ENCODE results near the gene SREBF1. TPM values are rescaled to one million over a fixed set of nuclear protein-coding genes. Genes with fewer than 3 reads are reported as not detected.

SREBF1 gene
- total and polyA plus RNA-seq, 2 of the 8 experiments (the other 6 are each of a cell fraction or from before 2014, with no cell fraction given), result 28.6 to 70.8 TPM

DNA sequence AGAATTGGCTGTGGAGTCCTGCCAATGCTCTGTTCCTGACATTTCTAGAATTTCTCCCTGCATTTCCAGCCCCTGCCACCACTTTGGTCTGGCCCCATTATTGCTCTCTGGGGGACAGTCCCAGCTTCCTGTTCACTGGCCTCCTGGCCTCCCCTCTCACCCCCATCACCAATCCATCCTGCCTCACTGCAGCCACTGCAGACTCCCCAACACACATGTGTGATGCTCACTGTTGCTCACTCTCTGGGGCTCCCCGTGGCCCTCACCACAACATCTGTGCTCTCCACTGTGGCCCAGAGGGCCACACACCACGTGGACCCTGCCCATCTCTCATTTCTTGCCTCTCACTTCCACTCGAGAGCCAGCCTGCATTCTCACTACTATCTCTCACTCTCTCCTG is 64.6 kb downstream of the SREBF1 start:
- Histone ChIP-seq H3K36me3 (ENCODE audit: control insufficient read depth in 2 of 4, insufficient read depth in 4 of 4, low read length in 3 of 4) (no peaks in the 10 kb centered on the region), H3K14ac (ENCODE audit: insufficient read length) (no peak overlapping the region), H2BK15ac (ENCODE audit: low read length) (no peak overlapping the region), H3K9ac (replicated peaks in 1 of 4; ENCODE audit: extremely low read depth in 1 of 4, low read depth in 3 of 4, low read length in 3 of 4) (no peak overlapping the region), H3K18ac (ENCODE audit: extremely low read depth, low read length) (no peak overlapping the region), H3K4me1 (replicated peaks in 1 of 4; ENCODE audit: control insufficient read depth in 3 of 4, insufficient read depth in 4 of 4, low read length in 3 of 4) (peaks cover 0 to 5% (median under 1%) of the 10 kb centered on the region in 4 experiments; a peak in 3 of 7 replicates), H2BK12ac (ENCODE audit: low read depth, low read length) (no peak overlapping the region), H4K20me1 (replicated peaks in 1 of 2; ENCODE audit: control insufficient read depth in 1 of 2, insufficient read depth in 2 of 2, low read length in 2 of 2) (peaks cover 0 to 1% of the 10 kb centered on the region in 2 experiments), H4K8ac (ENCODE audit: extremely low read depth, insufficient read depth, low read length) (peak overlapping the region; percentile 1; the same call in 1 of the 2 replicates), H3K4me2 (ENCODE audit: insufficient read depth in 1 of 2, low read depth in 2 of 2, low read length in 2 of 2) (no peak overlapping the region), H2BK120ac (replicated peaks; ENCODE audit: low read depth, low read length) (no peak overlapping the region), H2AK5ac (ENCODE audit: low read depth, low read length) (no peak overlapping the region), H2BK5ac (ENCODE audit: low read depth, low read length) (no peak overlapping the region), H3K4me3 (ENCODE audit: extremely low read depth in 1 of 4, insufficient read depth in 2 of 4, low read depth in 3 of 4, low read length in 4 of 4) (no peak overlapping the region), H3K27me3 (replicated peaks in 1 of 4; ENCODE audit: control insufficient read depth in 3 of 4, extremely low read depth in 1 of 4, insufficient read depth in 3 of 4, low read length in 3 of 4) (peaks cover 0 to 3% (median 1%) of the 10 kb centered on the region in 4 experiments; a peak in 2 of 7 replicates), H2AFZ (ENCODE audit: low read length) (no peak overlapping the region), H3K23me2 (ENCODE audit: low read depth, low read length) (peaks cover 1% of the 10 kb centered on the region; the same call in 1 of the 2 replicates), H3K79me2 (ENCODE audit: control insufficient read depth in 1 of 2, insufficient read depth in 2 of 2, low read length in 2 of 2) (no peaks in the 10 kb centered on the region), H4K5ac (ENCODE audit: insufficient read length, low read depth, low read length) (no peak overlapping the region), H3K56ac (replicated peaks; ENCODE audit: insufficient read length, low read depth, low read length) (no peak overlapping the region), H3K9me3 (ENCODE audit: insufficient read depth in 2 of 2, low read depth in 1 of 2, low read length in 1 of 2) (no peaks in the 10 kb centered on the region), H2BK20ac (ENCODE audit: low read length) (no peak overlapping the region), H4K91ac (replicated peaks; ENCODE audit: insufficient read length, low read length) (no peak overlapping the region), H3K4ac (replicated peaks; ENCODE audit: insufficient read length, low read depth, low read length) (no peak overlapping the region), H3K27ac (ENCODE audit: low read depth, low read length) (no peak overlapping the region), H3K23ac (ENCODE audit: insufficient read length) (no peak overlapping the region), H3K79me1 (ENCODE audit: low read depth, low read length) (no peaks in the 10 kb centered on the region)
- 66% methylated on average over 3 of the region's 3 CpGs; no CpG with 5 or more reads in 1 of the 2 experiments for WGBS, 2 experiments (ENCODE audit: extremely low coverage in 1 of 2, insufficient coverage in 1 of 2, insufficient read length in 1 of 2, insufficient replicate concordance in 2 of 2, low coverage in 1 of 2, low lambda C conversion rate in 2 of 2, missing lambda C conversion rate in 1 of 2)
- POLR2A ChIA-PET (ENCODE audit: partially characterized antibody), result interaction anchor here (1.2 kb wide), 1 partner anchor 14 kb away, joined by 4 read pairs; no protein-coding TSS in a partner anchor
- no peak for FAIRE-seq
- DNase-seq (ENCODE audit: low read depth in 1 of 2, low spot score in 2 of 2), result no peak
- CTCF ChIA-PET (ENCODE audit: partially characterized antibody), result interaction anchor here (1.4 to 2.9 kb wide), 3 partner anchors 10 to 79 kb away, joined by 3 to 12 read pairs (median 3); no protein-coding TSS in a partner anchor
- no peak for TF ChIP-seq EGR1 (IDR thresholded peaks at IDR 0.05; ENCODE audit: borderline replicate concordance, low read depth, low read length)
- TF ChIP-seq CHD1 (IDR thresholded peaks at IDR 0.05; ENCODE audit: low read depth, low read length), result no peak
- TF ChIP-seq ZNF274 (IDR thresholded peaks at IDR 0.05; ENCODE audit: borderline replicate concordance, extremely low read depth, low read length), result no peak
- TF ChIP-seq E2F6 (IDR thresholded peaks at IDR 0.05), result no peak
- TF ChIP-seq, protein P1, sequence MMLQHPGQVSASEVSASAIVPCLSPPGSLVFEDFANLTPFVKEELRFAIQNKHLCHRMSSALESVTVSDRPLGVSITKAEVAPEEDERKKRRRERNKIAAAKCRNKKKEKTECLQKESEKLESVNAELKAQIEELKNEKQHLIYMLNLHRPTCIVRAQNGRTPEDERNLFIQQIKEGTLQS (IDR thresholded peaks at IDR 0.05; ENCODE audit: insufficient read depth, low read depth, low read length), result no peak
- TF ChIP-seq SP4 (IDR thresholded peaks at IDR 0.05; ENCODE audit: low read length), result no peak
- TF ChIP-seq TBP (IDR thresholded peaks at IDR 0.05; ENCODE audit: low read depth, low read length), result no peak
- TF ChIP-seq SP2 (IDR thresholded peaks at IDR 0.05; ENCODE audit: low read length), result no peak
- no peak for TF ChIP-seq RFX5 (IDR thresholded peaks at IDR 0.05; ENCODE audit: borderline replicate concordance, low read depth, low read length)
